C4-2B (cell line): ENCODE measurements around the gene E4F1.
A peak's percentile ranks its signal among the peaks of the same experiment; 100 is the strongest.

Source experiments
- ZFX ChIP-seq: fragments of 450-650 bp; IDR thresholded peaks from 2 replicates; pipeline ENCODE4 v1.6.1; 2017
- TF ChIP-seq, protein P1 (sequence below): fragments of 450-650 bp; conservative IDR thresholded peaks from 2 replicates; pipeline ENCODE4 v1.5.1; 2017; ENCODE audit warnings: mild to moderate bottlenecking

DNA sequence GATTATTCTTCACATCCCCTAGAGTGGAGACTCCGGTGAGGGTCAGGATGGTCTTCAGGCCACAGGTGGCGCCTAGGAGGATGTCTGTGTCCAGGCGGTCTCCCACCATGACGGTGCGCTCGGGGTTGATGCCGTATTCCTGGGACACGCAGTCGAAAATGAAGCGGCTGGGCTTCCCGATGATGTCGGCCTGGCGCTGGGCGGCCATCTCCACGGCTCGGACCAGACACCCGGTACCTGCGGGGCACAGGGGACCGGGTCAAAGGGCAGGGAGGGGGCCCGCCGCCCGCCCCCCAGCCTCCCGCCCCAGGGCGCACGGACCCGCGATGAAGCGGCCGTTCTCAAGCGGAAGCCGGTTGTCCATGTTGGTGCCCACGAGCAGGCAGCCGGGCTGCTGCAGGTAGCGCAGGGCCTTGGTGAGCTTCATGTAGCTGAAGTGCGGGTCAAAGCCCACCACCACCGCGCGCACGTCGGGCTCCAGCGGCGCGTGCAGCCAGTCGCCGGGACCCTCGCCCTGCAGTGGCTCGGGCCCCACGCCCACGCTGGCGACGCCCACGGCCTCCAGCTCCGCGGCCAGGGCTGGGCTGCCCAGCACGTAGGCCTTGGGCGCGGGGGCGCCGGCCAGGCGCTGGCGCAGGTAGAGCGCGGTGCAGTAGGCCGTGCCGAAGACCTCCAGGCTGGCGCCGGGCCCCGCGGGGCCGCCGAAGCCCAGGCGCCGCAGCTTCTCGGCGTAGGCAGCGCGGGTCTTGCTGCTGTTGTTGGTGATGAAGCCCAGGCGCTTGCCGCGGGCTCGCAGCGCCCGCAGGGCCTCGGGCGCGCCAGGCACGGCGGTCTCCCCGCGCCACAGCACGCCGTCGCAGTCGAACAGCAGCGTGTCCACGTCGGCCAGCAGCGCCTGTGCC, 9.3 kb upstream of the E4F1 start:
- TF ChIP-seq, protein P1, sequence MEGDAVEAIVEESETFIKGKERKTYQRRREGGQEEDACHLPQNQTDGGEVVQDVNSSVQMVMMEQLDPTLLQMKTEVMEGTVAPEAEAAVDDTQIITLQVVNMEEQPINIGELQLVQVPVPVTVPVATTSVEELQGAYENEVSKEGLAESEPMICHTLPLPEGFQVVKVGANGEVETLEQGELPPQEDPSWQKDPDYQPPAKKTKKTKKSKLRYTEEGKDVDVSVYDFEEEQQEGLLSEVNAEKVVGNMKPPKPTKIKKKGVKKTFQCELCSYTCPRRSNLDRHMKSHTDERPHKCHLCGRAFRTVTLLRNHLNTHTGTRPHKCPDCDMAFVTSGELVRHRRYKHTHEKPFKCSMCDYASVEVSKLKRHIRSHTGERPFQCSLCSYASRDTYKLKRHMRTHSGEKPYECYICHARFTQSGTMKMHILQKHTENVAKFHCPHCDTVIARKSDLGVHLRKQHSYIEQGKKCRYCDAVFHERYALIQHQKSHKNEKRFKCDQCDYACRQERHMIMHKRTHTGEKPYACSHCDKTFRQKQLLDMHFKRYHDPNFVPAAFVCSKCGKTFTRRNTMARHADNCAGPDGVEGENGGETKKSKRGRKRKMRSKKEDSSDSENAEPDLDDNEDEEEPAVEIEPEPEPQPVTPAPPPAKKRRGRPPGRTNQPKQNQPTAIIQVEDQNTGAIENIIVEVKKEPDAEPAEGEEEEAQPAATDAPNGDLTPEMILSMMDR: no peak
- peak; percentile 89 for TF ChIP-seq ZFX
